CD4-positive, alpha-beta T cell treated with Interleukin-4 for 4 hours (primary cell): ENCODE results near the gene MRPS17.

Source experiments
- DNase-seq: peaks from one replicate; pipeline ENCODE4 v3.0.0-alpha.2; 2020

The MRPS17 gene

DNA sequence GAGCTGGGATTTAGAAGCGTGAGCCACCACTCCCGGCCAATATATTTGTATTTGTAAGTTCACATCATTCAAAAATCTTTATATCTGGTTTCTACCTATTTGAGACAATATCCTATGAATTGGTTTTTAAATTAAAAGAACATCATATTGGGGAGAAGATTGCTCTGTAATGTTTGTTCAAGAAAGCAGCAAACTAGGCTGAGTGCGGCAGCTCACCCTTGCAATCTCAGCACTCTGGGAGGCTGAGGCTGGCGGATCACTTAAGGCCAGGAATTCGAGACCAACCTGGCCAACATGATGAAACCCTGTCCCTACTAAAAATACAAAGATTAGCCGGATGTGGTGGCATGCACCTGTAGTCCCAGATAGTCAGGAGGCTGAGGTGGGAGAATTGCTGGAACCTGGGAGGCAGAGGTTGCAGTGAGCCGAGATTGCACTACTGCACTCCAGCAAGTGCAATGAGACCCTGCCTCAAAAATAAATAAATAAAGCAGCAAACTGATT is 22.1 kb downstream of the MRPS17 start:
- no peak for DNase-seq

DNA sequence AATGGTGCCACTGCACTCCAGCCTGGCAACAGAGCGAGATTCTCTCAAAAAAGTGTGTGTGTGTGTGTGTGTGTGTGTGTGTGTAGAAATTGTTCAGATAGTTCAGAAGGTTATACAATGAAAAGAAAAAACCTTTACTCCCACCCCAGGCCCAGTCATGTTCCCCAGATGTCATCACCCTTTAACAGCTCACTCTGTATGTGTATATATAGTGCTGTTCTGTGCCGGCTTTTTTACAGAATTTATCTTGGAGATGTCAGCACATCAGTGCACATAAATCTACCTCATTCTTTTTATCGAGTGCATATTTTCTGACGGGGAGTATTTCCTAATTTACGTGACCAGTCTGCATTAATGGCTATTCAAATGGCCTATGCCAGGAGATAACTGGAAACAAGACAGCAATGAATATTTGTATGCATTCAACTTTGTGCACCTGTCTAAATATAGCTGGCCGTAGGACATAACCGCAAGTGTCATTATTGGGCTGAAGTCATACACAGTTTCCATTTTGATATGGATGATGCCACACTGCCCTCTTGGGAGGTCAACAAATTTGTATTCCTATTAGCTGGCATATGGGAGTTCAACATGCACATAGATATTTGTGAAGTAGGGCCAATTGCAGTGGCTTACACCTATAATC is 24.4 kb downstream of the MRPS17 start:
- DNase-seq, result no peak

GRCh38 chr7:55977831-55978230 is 26.2 kb downstream of the MRPS17 start:
- no peak for DNase-seq

DNA sequence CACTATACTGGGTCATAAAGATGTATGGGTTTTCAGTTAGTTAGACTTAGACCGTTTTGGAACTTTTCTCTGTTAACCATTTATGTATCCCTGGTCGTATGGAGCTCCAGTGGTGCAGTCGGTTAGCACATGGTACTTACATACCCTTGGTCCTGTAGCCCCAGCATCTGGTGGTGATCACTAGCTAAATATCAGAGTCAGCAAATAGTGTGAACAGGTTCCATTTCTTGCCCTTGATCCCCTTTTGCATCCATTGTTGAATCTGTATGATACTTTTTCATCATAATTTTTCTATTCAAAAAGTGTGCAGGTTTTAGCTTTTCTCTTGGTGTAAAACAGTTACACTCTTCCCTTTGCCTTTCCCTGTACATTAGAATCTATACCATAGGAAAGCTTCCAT is 28.6 kb downstream of the MRPS17 start:
- DNase-seq, result no peak

DNA sequence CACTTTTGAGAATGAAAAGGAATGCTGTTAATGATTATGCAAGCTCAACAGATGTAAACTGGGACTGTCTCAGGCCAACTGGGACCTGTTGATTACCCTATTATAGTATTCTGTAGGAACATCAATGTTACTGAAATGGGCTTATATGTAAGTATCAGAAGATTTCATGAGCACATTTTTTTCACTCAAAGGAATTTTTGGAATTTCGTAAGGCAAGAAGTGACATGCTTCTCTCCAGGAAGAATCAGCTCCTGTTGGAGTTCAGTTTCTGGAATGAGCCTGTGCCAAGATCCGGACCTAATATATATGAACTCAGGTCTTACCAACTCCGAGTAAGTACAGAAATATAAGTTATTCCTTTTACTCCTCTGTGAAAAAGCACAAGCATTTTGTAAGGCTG is 31.9 kb downstream of the MRPS17 start:
- DNase-seq, result no peak

GRCh38 chr7:55992346-55992745 is 40.7 kb downstream of the MRPS17 start:
- no peak for DNase-seq

- no peak for DNase-seq
Observed at GRCh38 chr7:55996856-55997500, 45.3 kb downstream of the MRPS17 start.

GRCh38 chr7:56003749-56004148 is 52.1 kb downstream of the MRPS17 start:
- no peak for DNase-seq
